ENCODE results near the gene ZNF624. TPM values are rescaled to one million over a fixed set of nuclear protein-coding genes. Genes with fewer than 3 reads are reported as not detected.
A peak's percentile ranks its signal among the peaks of the same experiment; 100 is the strongest.
"Not testable (repeated sequence)": the region's sequence is repeated elsewhere in the genome, so short reads cannot be mapped to it uniquely, and the experiment has no call there.

The ZNF624 gene
- total RNA-seq, 1 experiment from 2014 or later = 1.3 TPM

GRCh38 chr17:16686019-16686418 lies 32.4 kb upstream of the ZNF624 start:
- H2BK15ac ChIP-seq (ENCODE audit: low read depth, low read length); H3K4me2 ChIP-seq (ENCODE audit: insufficient read depth, insufficient read length, low read length); H2AFZ ChIP-seq (ENCODE audit: low read length); H4K8ac ChIP-seq (replicated peaks; ENCODE audit: insufficient read length, low read depth, low read length); H3K23ac ChIP-seq (ENCODE audit: insufficient read length, low read depth, low read length); H3K56ac ChIP-seq (ENCODE audit: insufficient read length, low read depth, low read length); H3K23me2 ChIP-seq (ENCODE audit: insufficient read length, low read depth, low read length, poor library complexity, severe bottlenecking); H3K4me3 Mint-ChIP-seq; H4K91ac ChIP-seq (ENCODE audit: insufficient read length, low read depth, low read length); H3K27ac ChIP-seq (ENCODE audit: insufficient read length, low read depth, low read length); H3K9ac ChIP-seq (ENCODE audit: extremely low read depth, insufficient read length, low read length); H4K20me1 ChIP-seq (ENCODE audit: control insufficient read depth, insufficient read depth, insufficient read length); H2BK5ac ChIP-seq (ENCODE audit: insufficient read length, low read length); H3K79me2 ChIP-seq (ENCODE audit: insufficient read depth, low read length); H3K27me3 ChIP-seq (ENCODE audit: insufficient read depth, low read length); H3T11ph ChIP-seq (ENCODE audit: low read length); H2BK20ac ChIP-seq (ENCODE audit: low read depth, low read length, poor library complexity, severe bottlenecking); H2BK12ac ChIP-seq (ENCODE audit: insufficient read length, low read depth, low read length); H3K4me1 ChIP-seq (ENCODE audit: insufficient read depth, low read length); H4K5ac ChIP-seq (ENCODE audit: insufficient read length, low read depth, low read length); DNase-seq; H3K18ac ChIP-seq (ENCODE audit: insufficient read length, low read depth, low read length); H2BK120ac ChIP-seq (ENCODE audit: low read depth, low read length, poor library complexity, severe bottlenecking); H3K4ac ChIP-seq (ENCODE audit: low read depth, low read length); H3K14ac ChIP-seq (ENCODE audit: insufficient read depth, low read length); H3K9me3 ChIP-seq (ENCODE audit: control insufficient read depth, low read depth, low read length); H2AK5ac ChIP-seq (ENCODE audit: insufficient read length, low read length); H3K79me1 ChIP-seq (ENCODE audit: insufficient read depth, low read depth, low read length, poor library complexity, severe bottlenecking); H3K27me3 Mint-ChIP-seq (ENCODE audit: low read depth): not testable (repeated sequence)
- WGBS (ENCODE audit: extremely low coverage, insufficient read length, low lambda C conversion rate) = no CpG with 5 or more reads among the region's 4 CpGs
- Mint-ChIP-seq H3K9me3 (peaks cover 16 to 21% of the 10 kb centered on the region in 2 experiments), H3K4me1 (peaks cover 29 to 42% of the 10 kb centered on the region in 2 experiments), H3K36me3 (ENCODE audit: insufficient read depth in 1 of 3, low read depth in 3 of 3) (peaks cover 7 to 24% (median 9%) of the 10 kb centered on the region in 3 experiments; a peak in 5 of 7 replicates), H3K27ac (peak overlapping the region in 1 of 3 experiments; percentile 98; a peak in 2 of 7 replicates)

DNA sequence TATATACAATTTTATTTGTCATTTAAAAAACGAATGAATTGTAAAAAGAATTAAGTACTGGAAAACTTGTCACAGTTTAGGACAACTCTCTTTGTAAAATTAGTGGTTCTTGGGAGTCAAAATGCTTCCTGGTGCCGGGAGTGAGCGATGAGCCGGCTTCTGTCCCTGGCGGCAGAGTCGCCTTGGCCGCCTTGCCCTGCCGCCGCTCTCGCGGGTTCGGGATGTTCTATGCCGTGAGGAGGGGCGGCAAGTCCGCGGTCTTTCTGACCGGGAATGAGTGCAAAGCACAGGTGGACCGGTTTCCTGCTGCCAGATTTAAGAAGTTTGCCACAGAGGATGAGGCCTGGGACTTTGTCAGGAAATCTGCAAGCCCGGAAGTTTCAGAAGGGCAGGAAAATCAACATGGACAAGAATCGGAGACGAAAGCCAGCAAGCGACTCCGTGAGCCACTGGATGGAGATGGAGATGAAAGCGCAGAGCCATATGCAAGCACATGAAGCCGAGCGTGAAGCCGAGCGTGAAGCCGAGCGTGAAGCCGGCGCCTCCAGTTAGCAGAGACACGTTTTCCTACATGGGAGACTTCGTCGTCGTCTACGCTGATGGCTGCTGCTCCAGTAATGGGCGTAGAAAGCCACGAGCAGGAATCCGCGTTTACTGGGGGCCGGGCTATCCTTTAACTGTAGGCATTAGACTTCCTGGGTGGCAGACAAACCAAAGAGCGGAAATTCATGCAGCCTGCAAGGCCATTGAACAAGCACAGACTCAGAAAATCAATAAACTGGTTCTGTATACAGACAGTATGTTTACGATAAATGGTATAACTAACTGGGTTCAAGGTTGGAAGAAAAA lies 29.9 kb upstream of the ZNF624 start:
- no CpG with 5 or more reads among the region's 44 CpGs for WGBS (ENCODE audit: extremely low coverage, insufficient read length, low lambda C conversion rate)
- not testable (repeated sequence) for H4K20me1 ChIP-seq (ENCODE audit: control insufficient read depth, insufficient read depth, insufficient read length); H3K9me3 ChIP-seq (ENCODE audit: control insufficient read depth, low read depth, low read length); H3K9me3 Mint-ChIP-seq; H3K27me3 ChIP-seq (ENCODE audit: insufficient read depth, low read length); H3K14ac ChIP-seq (ENCODE audit: insufficient read depth, low read length); H3K4ac ChIP-seq (ENCODE audit: low read depth, low read length); H4K5ac ChIP-seq (ENCODE audit: insufficient read length, low read depth, low read length); H3K79me2 ChIP-seq (ENCODE audit: insufficient read depth, low read length); H4K91ac ChIP-seq (ENCODE audit: insufficient read length, low read depth, low read length); H3K4me2 ChIP-seq (ENCODE audit: insufficient read depth, insufficient read length, low read length); H3K36me3 Mint-ChIP-seq (ENCODE audit: insufficient read depth in 1 of 3, low read depth in 3 of 3); H3K56ac ChIP-seq (ENCODE audit: insufficient read length, low read depth, low read length); H3K27ac ChIP-seq (ENCODE audit: insufficient read length, low read depth, low read length); H3K23ac ChIP-seq (ENCODE audit: insufficient read length, low read depth, low read length); H4K8ac ChIP-seq (replicated peaks; ENCODE audit: insufficient read length, low read depth, low read length); H3K9ac ChIP-seq (ENCODE audit: extremely low read depth, insufficient read length, low read length); H2BK12ac ChIP-seq (ENCODE audit: insufficient read length, low read depth, low read length); H3K79me1 ChIP-seq (ENCODE audit: insufficient read depth, low read depth, low read length, poor library complexity, severe bottlenecking); H2AK5ac ChIP-seq (ENCODE audit: insufficient read length, low read length); H3K27me3 Mint-ChIP-seq (ENCODE audit: low read depth); H2BK15ac ChIP-seq (ENCODE audit: low read depth, low read length); H2AFZ ChIP-seq (ENCODE audit: low read length); H2BK20ac ChIP-seq (ENCODE audit: low read depth, low read length, poor library complexity, severe bottlenecking); H3K18ac ChIP-seq (ENCODE audit: insufficient read length, low read depth, low read length); H3K4me1 ChIP-seq (ENCODE audit: insufficient read depth, low read length); H2BK5ac ChIP-seq (ENCODE audit: insufficient read length, low read length); H3K23me2 ChIP-seq (ENCODE audit: insufficient read length, low read depth, low read length, poor library complexity, severe bottlenecking); H3T11ph ChIP-seq (ENCODE audit: low read length); H3K27ac Mint-ChIP-seq; H2BK120ac ChIP-seq (ENCODE audit: low read depth, low read length, poor library complexity, severe bottlenecking)
- DNase-seq = peak; percentile 66
- H3K4me3 Mint-ChIP-seq = peak overlapping the region in 1 of 2 experiments; percentile 14; a peak in 1 of 5 replicates
- peaks cover 26 to 40% of the 10 kb centered on the region in 2 experiments for H3K4me1 Mint-ChIP-seq
